NCI-H510A (cell line): Measurements from ENCODE around the gene CRLF2.
"Not testable (repeated sequence)": the region's sequence is repeated elsewhere in the genome, so short reads cannot be mapped to it uniquely, and the experiment has no call there.

Experiments
- DNase-seq: peaks from one replicate; lab custom pipeline; 2025; lab: John Stamatoyannopoulos, UW

CRLF2 gene, protein sequence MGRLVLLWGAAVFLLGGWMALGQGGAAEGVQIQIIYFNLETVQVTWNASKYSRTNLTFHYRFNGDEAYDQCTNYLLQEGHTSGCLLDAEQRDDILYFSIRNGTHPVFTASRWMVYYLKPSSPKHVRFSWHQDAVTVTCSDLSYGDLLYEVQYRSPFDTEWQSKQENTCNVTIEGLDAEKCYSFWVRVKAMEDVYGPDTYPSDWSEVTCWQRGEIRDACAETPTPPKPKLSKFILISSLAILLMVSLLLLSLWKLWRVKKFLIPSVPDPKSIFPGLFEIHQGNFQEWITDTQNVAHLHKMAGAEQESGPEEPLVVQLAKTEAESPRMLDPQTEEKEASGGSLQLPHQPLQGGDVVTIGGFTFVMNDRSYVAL

DNA sequence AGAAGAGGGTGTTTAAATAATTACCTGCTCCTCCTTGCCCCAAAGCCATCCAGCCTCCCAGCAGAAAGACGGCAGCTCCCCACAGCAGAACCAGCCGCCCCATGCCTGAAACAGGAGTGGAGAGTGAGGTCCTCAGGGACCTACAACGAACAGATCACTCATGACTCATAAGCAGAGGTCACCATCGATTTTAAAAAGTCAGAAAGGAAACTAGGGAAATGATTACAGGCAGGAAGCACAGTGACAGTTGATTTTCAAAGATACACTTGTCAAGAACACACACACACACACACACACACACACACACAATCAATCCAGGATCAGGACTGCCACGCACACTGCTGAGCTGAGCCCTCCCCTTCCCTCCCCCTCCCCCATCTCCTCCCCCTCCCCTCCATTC lies at the start of gene CRLF2:
TSS of gene CRLF2 (minus strand) at position 118 of the 400 bp plus-strand sequence. CDS start at position 103, 15 bp downstream.
- DNase-seq: no peak

- not testable (repeated sequence) for DNase-seq
Observed at GRCh38 chrX:1261771-1262170, 49.3 kb upstream of the CRLF2 start.

DNA sequence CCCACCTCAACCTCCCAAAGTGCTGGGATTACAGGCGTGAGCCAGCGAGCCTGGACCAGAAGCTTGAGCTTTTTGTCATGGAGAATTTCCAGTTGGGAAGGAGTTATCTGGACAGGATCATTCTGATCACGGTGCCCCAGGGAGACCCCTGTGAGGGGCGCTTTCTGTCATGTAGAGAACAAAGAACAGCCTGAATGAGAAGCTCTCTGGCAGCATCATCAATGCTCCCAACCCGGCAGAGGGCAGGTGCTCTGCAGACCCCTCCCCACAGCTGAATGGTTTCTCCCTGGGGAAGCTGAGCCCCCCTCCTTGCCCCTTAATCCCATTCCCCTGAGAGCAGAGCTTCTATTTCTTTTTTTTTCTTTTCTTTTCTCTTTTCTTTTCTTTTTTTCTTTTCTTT lies 48.8 kb upstream of the CRLF2 start:
- no peak for DNase-seq

DNA sequence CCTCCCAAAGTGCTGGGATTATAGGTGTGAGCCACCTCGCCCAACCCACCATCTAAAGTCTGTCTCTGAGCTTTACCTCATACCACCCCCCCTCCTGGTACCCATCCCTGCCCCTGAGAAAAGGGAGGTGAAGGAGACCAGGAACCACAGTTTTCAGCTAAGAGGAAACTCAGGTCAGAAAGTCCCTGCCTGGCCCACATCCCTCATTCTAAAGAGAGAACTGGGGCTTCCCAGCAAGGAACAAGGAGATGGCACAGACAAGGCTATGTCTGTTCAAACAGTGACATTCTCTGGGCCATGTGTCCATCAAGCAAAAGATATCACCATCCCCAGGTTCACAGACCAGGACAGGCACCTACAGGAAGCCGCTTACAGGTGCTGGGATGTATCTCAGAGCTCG lies 40.4 kb upstream of the CRLF2 start:
- no peak for DNase-seq

GRCh38 chrX:1249101-1249887 lies 36.8 kb upstream of the CRLF2 start:
- DNase-seq: no peak

- no peak for DNase-seq
Observed at GRCh38 chrX:1248331-1249061, 36.0 kb upstream of the CRLF2 start.

DNA sequence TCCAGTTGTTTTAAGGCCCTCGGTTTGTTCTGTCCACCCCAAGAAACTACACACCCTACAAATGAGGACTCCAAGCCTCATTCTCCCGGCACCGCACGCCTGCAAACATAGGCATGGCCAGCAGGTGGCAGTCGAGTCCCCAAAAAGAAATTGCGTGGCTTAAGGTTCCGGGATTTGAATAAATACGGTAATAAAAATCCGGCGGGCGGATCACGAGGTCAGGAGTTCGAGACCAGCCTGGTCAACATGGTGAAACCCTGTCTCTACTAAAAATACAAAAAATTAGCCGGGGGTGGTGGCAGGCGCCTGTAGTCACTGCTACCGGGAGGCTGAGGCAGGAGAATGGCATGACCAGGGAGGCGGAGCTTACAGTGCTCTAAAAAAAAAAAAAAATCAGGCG lies 34.4 kb upstream of the CRLF2 start:
- no peak for DNase-seq

DNA sequence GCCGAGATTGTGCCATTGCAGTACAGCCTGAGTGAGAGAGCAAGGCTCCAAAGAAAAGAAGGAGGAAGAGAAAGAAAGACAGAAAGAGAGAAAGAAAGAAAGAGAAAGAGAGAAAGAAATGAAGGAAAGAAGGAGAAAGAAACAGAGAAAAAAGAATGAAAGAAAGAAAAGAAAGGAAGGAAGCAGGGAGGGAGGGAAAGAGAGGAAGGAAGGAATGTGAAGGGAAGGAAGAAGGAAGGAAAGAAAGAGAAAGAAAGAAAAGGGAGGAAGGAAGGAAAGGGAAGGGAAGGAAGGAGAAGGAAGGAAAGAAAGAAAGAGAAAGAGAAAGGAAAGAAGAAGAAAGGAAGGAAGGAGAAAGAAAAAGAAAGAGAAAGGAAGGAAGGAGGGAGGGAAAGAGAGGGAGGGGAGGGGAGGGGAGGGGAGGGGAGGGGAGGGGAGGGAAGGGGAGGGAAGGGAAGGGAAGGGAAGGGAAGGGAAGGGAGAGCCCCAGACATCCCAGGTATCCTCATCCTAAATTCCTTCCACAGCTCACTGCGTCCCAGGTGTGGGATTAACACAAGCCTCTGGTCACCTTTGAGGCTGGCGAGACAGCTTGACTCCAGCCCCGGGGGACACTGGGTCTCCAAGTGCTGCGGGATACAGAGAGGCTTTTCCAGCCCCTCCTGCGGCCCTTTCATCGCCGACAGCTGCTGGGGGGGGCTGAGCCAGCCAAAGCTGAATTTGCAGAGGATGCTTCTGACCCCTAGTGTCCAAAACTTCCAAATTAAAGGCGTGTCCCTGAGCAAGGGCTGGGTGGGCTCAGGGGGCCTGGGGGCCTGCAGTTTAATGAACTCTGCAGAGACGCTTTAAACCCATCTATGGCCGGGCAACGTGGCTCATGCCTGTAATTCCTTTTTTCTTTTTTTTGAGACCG lies 32.0 kb upstream of the CRLF2 start:
- DNase-seq: no peak

- DNase-seq: no peak
Observed at GRCh38 chrX:1242891-1243402, 30.5 kb upstream of the CRLF2 start.

GRCh38 chrX:1240551-1240950 lies 28.1 kb upstream of the CRLF2 start:
- not testable (repeated sequence) for DNase-seq

DNA sequence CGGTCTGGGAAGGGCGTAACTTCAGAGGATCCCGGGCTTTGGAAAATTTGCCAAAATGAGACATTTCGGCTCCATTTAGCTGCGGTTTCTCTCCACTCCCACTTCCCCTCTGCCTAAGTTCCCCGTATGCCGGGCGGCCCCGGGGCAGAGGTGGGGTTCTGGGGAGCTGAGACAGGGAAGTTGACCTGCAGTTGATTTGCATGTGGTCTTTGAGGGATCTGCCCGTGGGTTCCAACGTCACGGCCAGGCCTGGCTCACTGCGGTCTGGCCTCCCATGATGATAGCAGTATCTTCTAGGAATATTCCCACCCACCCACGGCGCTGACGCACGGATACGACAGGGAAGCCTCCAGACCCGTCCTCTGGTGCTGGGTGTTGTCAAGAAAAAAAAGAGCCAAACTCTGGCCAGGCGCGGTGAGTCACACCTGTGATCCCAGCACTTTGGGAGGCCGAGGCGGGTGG lies 27.3 kb upstream of the CRLF2 start:
- no peak for DNase-seq

GRCh38 chrX:1231850-1232465 lies 19.5 kb upstream of the CRLF2 start:
- no peak for DNase-seq

DNA sequence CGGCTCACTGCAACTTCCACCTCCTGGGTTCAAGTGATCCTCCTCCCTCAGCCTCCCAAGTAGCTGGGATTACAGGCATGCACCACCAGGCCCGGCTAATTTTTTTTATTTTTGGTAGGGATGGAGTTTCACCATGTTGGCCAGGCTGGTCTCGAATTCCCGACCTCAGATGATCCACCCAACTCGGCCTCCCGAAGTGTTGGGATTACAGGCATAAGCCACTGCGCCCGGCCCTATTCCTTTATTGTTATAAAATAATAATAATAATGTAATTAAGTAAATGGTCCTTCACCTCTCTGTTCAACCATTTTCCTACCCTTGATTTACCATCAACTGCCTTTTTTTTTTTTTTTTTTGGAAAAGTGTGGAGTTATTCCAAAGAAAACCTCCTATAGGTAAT lies 15.7 kb upstream of the CRLF2 start:
- DNase-seq: not testable (repeated sequence)

DNA sequence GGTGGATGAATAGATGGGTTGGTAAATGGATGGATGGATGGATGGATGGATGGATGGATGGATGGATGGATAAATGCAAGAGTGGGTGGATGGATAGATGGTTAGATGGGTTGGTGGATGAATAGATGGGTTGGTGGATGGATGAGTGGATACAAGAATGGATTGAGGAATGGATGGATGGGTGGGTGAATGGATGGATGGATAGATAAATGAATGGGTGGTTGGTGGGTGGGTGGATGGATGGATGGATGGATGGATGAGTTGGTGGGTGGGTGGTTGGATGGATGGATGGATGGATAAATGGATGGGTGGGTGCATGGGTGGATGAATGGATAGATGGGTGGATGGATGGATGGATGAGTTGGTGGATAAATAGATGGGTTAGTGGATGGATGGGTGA lies 13.8 kb upstream of the CRLF2 start:
- DNase-seq: no peak

DNA sequence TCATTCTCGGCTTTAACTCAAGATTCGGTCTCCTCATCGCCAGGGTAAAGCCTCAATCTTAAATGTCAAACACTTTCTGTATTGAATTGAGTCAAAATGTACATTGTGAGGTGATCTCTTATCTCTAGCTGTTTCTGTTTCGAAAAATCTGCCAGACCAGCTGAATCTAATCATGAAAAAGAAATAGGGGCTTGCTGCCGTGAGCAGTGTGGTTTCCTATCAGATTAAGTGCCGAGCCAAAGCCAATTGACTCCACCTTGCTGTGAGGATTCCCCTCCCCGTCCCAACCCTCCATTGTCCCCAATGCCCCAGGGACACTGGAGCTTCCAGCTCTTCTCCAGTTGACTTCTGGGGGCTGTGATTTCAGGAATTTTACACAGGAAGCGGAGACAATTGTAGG lies 12.5 kb upstream of the CRLF2 start:
- DNase-seq: no peak

GRCh38 chrX:1223242-1223600 lies 10.8 kb upstream of the CRLF2 start:
- DNase-seq: no peak

DNA sequence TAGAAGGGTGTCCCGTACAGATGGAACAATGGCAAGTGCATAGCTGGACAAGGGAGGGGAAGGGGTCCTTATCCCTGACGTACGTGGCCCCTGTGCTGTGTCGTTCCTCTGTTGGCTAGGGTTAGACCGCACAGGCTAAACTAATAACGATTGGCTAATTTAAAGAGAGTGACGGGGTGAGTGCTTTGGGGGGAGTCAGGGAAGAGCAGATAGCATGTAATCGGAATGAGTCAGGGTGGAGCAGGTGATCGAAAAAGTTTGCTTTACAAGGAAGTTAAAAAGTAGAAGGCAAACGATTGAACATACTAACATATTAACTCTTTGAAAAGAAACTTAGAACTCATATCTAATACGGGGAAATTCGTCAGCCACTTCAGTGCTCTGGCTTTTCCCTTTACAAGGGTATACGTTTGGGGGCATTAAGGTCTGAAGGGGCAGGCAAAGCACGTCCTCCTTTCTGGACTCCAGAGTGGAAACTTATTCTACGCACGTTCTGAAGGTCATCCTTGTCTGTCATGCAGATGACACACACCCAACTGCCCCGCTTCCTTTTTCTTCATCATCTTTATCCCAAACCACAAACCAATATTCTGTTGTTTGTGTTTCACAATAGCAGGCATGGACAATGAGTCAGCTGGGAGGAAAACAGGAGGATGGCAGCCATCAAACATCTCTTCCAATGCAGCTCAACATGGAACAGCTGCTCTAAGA lies 10.2 kb upstream of the CRLF2 start:
- no peak for DNase-seq

DNA sequence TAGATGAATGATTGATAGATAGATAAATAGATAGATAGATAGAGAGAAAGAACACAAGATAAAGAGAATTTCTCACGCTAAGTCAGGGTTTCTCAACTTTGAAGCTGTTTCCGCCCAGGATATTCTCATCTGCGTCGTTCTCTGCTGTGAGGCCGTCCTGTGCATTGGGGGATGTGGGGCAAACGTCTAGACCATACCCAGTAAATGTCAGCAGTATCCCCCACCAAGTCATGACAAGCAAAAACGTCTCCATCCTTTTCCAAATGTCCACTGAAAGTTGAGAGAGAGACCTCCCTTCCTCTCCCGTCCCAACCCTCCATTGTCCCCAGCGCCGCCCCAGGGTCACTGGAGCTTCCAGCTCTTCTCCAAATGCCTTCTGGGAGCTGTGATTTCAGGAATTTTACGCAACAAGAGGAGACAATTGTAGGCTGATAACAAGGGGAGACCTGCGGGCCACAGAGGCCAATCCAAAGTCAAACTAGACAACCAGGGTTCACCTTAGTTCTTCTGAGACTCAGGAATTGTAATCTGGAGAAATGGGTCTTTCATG lies 8.9 kb upstream of the CRLF2 start:
- no peak for DNase-seq

GRCh38 chrX:1218286-1218685 lies 5.8 kb upstream of the CRLF2 start:
- DNase-seq: no peak
